ENCODE data around the gene ZRANB1.

The ZRANB1 gene

DNA sequence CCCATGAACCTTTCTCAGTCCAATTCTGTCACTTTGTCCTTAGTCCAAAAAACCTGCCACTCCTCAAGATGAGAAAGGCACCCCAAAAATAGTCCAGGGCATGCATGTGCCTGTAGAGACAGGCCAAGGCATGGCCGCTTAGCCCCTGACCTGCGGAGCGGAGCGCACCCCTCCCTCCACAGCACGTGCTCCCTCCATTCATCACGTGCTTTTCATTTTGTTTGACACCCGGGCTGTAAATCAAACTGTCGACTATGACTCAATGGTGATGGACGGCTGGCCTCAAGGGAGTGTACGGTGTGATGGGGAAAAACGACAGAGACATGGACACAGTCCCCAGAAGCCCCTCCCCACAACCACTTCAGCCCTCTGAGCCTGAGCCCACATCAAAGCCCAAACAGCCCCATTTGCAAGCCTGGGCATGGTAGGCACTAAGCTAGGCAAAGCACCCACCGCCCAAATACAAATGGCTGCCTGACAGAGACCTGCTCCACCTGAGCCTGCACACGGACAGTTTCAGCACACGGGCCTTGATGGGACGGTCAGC lies 90.6 kb downstream of the ZRANB1 start:
- Histone ChIP-seq H3K9me3 (ENCODE audit: control insufficient read depth, low read length) (no peaks in the 10 kb centered on the region), H3K9ac (ENCODE audit: low read length) (no peak overlapping the region), H3K27me3 (ENCODE audit: control insufficient read depth, insufficient read depth, low read length) (no peaks in the 10 kb centered on the region), H3K4me1 (ENCODE audit: control insufficient read depth, insufficient read depth, low read length) (peaks cover 75% of the 10 kb centered on the region), H3K36me3 (ENCODE audit: control insufficient read depth, insufficient read depth, low read length) (no peaks in the 10 kb centered on the region), H3K4me3 (ENCODE audit: low read length) (no peak overlapping the region)

DNA sequence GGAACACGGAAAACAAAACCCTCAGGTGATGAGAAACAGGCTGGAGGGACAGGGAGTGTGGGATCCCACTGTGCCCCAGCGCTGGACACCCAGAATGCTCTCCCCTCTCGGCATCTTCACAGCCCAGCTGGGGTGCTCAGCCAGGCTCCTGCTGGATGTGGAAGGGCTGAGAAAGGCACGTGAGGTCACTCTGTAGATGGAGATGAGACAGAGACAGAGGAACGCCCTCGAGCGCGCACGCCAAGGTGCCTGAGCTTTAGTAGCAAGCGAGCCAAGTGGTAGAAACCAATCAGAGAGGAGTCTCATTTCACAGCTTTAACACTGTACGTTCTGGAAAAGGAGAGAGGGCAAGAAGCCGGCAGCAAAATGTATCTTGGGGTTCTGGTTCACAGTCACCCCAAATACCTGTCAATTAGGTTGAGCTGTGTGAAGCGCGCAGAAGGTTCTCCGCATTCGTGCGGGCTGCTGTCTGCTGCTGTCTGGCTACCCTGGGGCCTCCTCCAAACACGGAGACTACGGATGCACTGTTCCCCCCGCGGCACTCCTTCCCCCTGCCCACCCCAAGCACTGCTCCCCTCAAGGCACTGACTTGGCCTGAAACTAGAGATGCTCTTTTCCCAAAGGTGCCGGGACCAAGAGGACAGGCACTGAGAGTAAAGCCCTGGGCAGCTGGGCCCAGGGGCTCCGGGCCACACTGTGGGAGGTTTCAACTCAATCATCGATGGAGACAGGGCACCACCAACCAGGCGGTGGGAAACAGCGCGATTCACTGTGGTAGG lies 91.4 kb downstream of the ZRANB1 start:
- no peak overlapping the region for H3K4me3 ChIP-seq (ENCODE audit: low read length)
- no peaks in the 10 kb centered on the region for H3K36me3 ChIP-seq (ENCODE audit: control insufficient read depth, insufficient read depth, low read length)
- H3K9me3 ChIP-seq (ENCODE audit: control insufficient read depth, low read length), result no peaks in the 10 kb centered on the region
- H3K4me1 ChIP-seq (ENCODE audit: control insufficient read depth, insufficient read depth, low read length), result peaks cover 77% of the 10 kb centered on the region
- H3K27me3 ChIP-seq (ENCODE audit: control insufficient read depth, insufficient read depth, low read length), result no peaks in the 10 kb centered on the region
- H3K9ac ChIP-seq (ENCODE audit: low read length), result no peak overlapping the region

DNA sequence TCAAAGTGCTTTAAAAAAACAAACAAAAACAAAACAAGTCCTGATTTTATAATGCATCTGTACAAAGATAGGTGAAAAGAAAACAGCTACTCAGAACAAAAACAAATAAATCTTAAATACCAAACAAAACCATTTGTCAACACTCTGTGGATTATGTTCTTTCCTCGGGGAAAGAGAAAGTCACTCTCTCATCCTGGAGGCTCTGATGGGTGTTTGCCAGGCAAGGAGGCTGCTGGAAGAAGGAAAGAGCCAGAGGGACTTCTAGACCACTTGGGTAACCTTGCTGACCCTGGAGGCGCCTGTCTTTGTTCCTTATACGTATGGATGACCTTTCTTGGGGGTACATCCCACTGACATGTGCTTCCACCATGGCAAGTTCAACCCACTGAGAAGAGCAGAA lies 92.8 kb downstream of the ZRANB1 start:
- Histone ChIP-seq H3K4me3 (ENCODE audit: low read length) (no peak overlapping the region), H3K27me3 (ENCODE audit: control insufficient read depth, insufficient read depth, low read length) (no peaks in the 10 kb centered on the region), H3K4me1 (ENCODE audit: control insufficient read depth, insufficient read depth, low read length) (peaks cover 78% of the 10 kb centered on the region), H3K9me3 (ENCODE audit: control insufficient read depth, low read length) (no peaks in the 10 kb centered on the region), H3K9ac (ENCODE audit: low read length) (no peak overlapping the region), H3K36me3 (ENCODE audit: control insufficient read depth, insufficient read depth, low read length) (no peaks in the 10 kb centered on the region)

DNA sequence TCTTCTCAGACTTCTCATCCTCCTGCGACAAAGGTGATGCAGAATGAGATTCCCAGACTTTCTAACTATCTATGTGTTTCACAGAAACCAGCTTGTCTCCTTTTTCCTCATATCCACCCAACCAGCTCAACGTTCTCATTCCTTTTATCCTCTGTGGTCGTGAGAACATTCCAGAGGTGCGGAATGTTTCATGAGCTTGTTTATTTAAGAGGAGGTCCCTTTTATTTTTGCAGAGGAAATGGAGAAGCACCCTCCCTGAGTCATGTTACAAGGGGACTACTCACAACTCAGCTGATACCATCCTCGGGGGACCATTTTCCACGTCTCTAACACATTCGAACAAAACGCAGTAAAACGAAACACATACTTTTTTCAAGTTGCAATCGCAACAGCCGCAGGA lies 93.2 kb downstream of the ZRANB1 start:
- H3K4me3 ChIP-seq (ENCODE audit: low read length), result no peak overlapping the region
- no peaks in the 10 kb centered on the region for H3K27me3 ChIP-seq (ENCODE audit: control insufficient read depth, insufficient read depth, low read length)
- H3K9ac ChIP-seq (ENCODE audit: low read length), result no peak overlapping the region
- peaks cover 76% of the 10 kb centered on the region for H3K4me1 ChIP-seq (ENCODE audit: control insufficient read depth, insufficient read depth, low read length)
- no peaks in the 10 kb centered on the region for H3K36me3 ChIP-seq (ENCODE audit: control insufficient read depth, insufficient read depth, low read length)
- H3K9me3 ChIP-seq (ENCODE audit: control insufficient read depth, low read length), result no peaks in the 10 kb centered on the region

DNA sequence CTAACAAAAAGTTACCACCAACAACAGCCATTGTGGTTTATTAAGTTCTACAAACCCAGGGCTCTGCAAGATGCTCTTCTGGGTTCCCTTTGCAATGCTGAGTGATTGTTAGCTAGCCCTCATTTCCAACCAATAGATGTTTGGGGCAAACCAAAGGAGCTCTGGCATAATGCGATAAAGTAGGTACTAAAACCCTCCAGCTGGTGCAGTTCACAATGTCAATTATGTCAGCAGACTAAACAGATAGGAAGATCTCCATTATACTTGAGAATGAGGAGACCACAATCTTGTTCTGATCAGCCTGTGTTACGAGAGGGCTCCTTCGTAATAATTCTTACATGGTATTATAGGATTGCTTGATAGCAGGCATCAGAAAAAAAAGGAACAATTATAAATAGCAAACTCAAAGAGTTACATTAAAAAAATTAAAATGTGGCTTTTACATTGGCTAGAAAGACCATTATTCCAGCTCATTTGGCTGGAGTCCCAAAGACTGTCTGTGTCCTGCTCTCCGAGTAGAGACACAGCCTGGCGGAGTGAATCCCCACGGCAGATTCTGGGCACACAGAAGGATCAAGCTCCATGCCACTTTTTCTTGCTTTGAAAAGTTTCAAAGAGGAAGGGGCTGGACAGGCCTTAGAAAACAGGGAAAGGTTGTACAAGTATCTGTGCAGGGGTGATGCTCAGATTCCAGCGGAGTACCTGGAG lies 93.8 kb downstream of the ZRANB1 start:
- no peaks in the 10 kb centered on the region for H3K36me3 ChIP-seq (ENCODE audit: control insufficient read depth, insufficient read depth, low read length)
- no peaks in the 10 kb centered on the region for H3K27me3 ChIP-seq (ENCODE audit: control insufficient read depth, insufficient read depth, low read length)
- no peak overlapping the region for H3K4me3 ChIP-seq (ENCODE audit: low read length)
- no peaks in the 10 kb centered on the region for H3K9me3 ChIP-seq (ENCODE audit: control insufficient read depth, low read length)
- H3K9ac ChIP-seq (ENCODE audit: low read length), result no peak overlapping the region
- peaks cover 70% of the 10 kb centered on the region for H3K4me1 ChIP-seq (ENCODE audit: control insufficient read depth, insufficient read depth, low read length)

DNA sequence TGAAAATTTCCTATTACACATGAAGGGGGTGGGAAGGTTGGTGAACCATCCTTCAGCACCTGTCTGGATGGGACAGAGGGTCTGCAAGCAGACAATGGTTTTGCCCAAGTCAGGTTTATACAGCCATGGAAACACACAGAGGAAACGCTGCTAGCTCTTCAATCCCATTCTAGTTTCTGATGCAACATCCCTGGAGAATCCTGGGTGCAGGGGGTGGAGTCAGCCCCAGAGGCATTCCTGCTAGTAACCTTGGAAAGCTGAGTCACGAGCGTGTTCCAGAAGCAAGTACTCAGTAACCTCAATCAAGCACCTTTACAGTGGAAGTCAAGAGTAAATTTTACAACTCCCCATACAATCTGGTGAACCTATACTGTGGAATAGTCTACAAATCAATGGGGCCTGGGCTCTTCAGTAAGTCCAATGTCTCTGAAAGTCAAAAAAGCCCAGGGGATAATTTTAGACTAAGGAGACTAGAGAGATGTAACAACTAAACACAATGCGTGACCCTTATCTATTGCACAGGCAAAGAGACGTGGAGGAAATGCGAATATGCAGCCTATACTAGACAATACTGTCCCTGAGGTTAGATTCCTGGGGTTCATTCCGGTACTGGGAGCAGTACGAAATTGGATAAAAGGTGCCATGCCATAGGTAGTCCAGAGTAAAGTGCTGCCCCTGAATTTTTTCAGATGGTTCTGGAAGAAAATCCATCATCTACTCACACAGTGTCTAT lies 95.4 kb downstream of the ZRANB1 start:
- Histone ChIP-seq H3K9me3 (ENCODE audit: control insufficient read depth, low read length) (no peaks in the 10 kb centered on the region), H3K36me3 (ENCODE audit: control insufficient read depth, insufficient read depth, low read length) (no peaks in the 10 kb centered on the region), H3K27me3 (ENCODE audit: control insufficient read depth, insufficient read depth, low read length) (no peaks in the 10 kb centered on the region), H3K9ac (ENCODE audit: low read length) (no peak overlapping the region), H3K4me3 (ENCODE audit: low read length) (no peak overlapping the region), H3K4me1 (ENCODE audit: control insufficient read depth, insufficient read depth, low read length) (peaks cover 57% of the 10 kb centered on the region)
